Smooth muscle cell (in vitro differentiated cells): ENCODE results near the gene TPP1. TPM values are rescaled to one million over a fixed set of nuclear protein-coding genes. Genes with fewer than 3 reads are reported as not detected.

Experiments used
- DNase-seq: peaks from one replicate; lab custom pipeline; 2025; ENCODE audit not compliant: unreplicated experiment; lab: John Stamatoyannopoulos, UW
- H2AFZ ChIP-seq: fragments of 200-600 bp; sonication (generic); 2 replicates; pipeline ENCODE4 v1.6.0; 2016; ENCODE audit warnings: antibody characterized with exemption, low read depth, mild to moderate bottlenecking
- H3F3A ChIP-seq: fragments of 200-600 bp; sonication (generic); 2 replicates; pipeline ENCODE4 v1.6.0; 2017; ENCODE audit warnings: antibody characterized with exemption, low read depth
- H3K27ac ChIP-seq: fragments of 200-600 bp; sonication (generic); 2 replicates; pipeline ENCODE4 v1.5.1; 2016; ENCODE audit warnings: low read depth, mild to moderate bottlenecking
- H3K27me3 ChIP-seq: fragments of 200-600 bp; sonication (generic); 2 replicates; pipeline ENCODE4 v1.6.1; 2016; ENCODE audit warnings: low read depth, mild to moderate bottlenecking
- H3K36me3 ChIP-seq: fragments of 200-600 bp; sonication (generic); 2 replicates; pipeline ENCODE4 v1.5.1; 2016; ENCODE audit warnings: low read depth
- H3K4me1 ChIP-seq: fragments of 200-600 bp; sonication (generic); 2 replicates; pipeline ENCODE4 v1.5.1; 2016; ENCODE audit warnings: low read depth
- H3K4me2 ChIP-seq: fragments of 200-600 bp; sonication (generic); 2 replicates; pipeline ENCODE4 v1.6.0; 2016; ENCODE audit warnings: mild to moderate bottlenecking
- H3K4me3 ChIP-seq: fragments of 200-600 bp; sonication (generic); 2 replicates; pipeline ENCODE4 v1.5.1; 2016; ENCODE audit warnings: mild to moderate bottlenecking
- H3K79me2 ChIP-seq: fragments of 200-600 bp; sonication (generic); 2 replicates; pipeline ENCODE4 v1.6.0; 2016; ENCODE audit warnings: low read depth, mild to moderate bottlenecking
- H3K9ac ChIP-seq: fragments of 200-600 bp; sonication (generic); 2 replicates; pipeline ENCODE4 v1.6.0; 2016; ENCODE audit warnings: low read depth
- H3K9me3 ChIP-seq: fragments of 200-600 bp; sonication (generic); replicated peaks from 2 replicates; pipeline ENCODE4 v1.5.1; 2016; ENCODE audit warnings: low read depth
- H4K20me1 ChIP-seq: fragments of 200-600 bp; sonication (generic); 2 replicates; pipeline ENCODE4 v1.6.0; 2016; ENCODE audit warnings: low read depth
- WGBS: methylation state at CpG from one replicate; pipeline ENCODE4 v1.1.7; 2016; ENCODE audit warnings: low lambda C conversion rate; 5-methylcytosine and 5-hydroxymethylcytosine counted together
- polyA plus RNA-seq: library from polyadenylated mRNA; unstranded; fragments of >200 nt; fragmentation: Nextera tagmentation; extraction: Ambion mirVana; gene quantifications from 2 replicates; pipeline ENCODE4 v1.2.1, GENCODE V29; 2016
- total RNA-seq: library from RNA; depleted of rRNA; stranded (reverse); fragments of >200 nt; gene quantifications from 2 replicates; pipeline ENCODE4 v1.2.3, GENCODE V29; 2014
- TF ChIP-seq, protein P1 (sequence below): fragments of 200-600 bp; sonication (generic); IDR thresholded peaks from 2 replicates; pipeline ENCODE4 v1.5.1; 2017; ENCODE audit warnings: borderline replicate concordance, mild to moderate bottlenecking, antibody characterized with exemption; ENCODE audit not compliant: insufficient read depth, poor library complexity, severe bottlenecking

TPP1 gene
- total and polyA plus RNA-seq, 2 experiments from 2014 or later = 37.3 to 55.4 TPM

DNA sequence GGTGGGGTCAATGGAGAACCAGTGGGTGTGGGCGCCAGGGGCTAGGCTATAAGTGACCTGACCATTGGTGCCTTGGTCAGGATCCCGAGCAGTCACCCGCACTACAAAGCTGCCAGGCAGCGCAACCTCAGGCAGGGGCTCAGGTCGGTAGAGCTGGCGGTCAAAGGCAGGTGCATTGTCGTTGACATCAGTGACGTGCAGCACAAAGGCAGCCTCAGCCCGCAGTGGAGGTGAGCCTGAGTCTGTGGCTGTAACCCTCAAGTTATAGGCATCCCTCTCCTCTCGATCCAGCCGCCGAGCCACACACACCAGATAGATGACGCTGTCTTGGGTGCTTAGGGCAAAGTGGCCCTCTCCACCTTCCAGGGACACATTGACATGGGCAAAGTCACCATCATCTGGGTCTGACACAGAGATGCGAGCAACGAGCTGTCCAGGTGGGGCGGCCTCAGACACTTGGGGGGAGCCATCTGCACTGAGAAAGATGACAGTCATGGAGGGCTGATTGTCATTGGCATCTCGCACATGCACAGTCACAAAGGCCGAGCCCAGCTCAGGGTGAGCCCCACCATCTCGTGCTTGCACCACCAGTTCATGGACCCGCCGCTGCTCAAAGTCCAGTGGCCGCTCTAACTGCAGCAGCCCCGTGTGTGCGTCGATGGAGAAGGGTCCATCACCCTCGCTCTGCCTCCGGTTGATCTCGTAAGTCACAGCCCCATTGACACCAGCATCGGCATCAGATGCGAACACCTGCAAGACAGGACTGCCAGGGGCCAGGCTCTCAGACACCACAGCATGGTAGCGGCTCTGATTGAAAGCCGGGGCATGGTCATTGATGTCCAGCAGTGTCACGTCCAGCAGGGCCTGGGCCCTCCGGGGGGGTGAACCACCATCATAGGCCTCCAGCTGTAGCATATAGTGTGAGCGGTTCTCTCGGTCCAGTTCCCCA is 21.1 kb upstream of the TPP1 start:
- 97% methylated on average over 33 of the region's 36 CpGs for WGBS
- no peak for DNase-seq
- H3K27ac ChIP-seq = no peak overlapping the region
- no peak overlapping the region for H3K9ac ChIP-seq
- peaks cover 31% of the 10 kb centered on the region for H3K79me2 ChIP-seq
- no peaks in the 10 kb centered on the region for H3K9me3 ChIP-seq
- H3K36me3 ChIP-seq = no peaks in the 10 kb centered on the region
- no peak overlapping the region for H2AFZ ChIP-seq
- TF ChIP-seq, protein P1, sequence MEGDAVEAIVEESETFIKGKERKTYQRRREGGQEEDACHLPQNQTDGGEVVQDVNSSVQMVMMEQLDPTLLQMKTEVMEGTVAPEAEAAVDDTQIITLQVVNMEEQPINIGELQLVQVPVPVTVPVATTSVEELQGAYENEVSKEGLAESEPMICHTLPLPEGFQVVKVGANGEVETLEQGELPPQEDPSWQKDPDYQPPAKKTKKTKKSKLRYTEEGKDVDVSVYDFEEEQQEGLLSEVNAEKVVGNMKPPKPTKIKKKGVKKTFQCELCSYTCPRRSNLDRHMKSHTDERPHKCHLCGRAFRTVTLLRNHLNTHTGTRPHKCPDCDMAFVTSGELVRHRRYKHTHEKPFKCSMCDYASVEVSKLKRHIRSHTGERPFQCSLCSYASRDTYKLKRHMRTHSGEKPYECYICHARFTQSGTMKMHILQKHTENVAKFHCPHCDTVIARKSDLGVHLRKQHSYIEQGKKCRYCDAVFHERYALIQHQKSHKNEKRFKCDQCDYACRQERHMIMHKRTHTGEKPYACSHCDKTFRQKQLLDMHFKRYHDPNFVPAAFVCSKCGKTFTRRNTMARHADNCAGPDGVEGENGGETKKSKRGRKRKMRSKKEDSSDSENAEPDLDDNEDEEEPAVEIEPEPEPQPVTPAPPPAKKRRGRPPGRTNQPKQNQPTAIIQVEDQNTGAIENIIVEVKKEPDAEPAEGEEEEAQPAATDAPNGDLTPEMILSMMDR = no peak
- no peaks in the 10 kb centered on the region for H3K27me3 ChIP-seq
- H3K4me2 ChIP-seq = no peak overlapping the region
- H3K4me3 ChIP-seq = no peak overlapping the region
- no peaks in the 10 kb centered on the region for H3F3A ChIP-seq
- H4K20me1 ChIP-seq = peaks cover 67% of the 10 kb centered on the region
- no peaks in the 10 kb centered on the region for H3K4me1 ChIP-seq

DNA sequence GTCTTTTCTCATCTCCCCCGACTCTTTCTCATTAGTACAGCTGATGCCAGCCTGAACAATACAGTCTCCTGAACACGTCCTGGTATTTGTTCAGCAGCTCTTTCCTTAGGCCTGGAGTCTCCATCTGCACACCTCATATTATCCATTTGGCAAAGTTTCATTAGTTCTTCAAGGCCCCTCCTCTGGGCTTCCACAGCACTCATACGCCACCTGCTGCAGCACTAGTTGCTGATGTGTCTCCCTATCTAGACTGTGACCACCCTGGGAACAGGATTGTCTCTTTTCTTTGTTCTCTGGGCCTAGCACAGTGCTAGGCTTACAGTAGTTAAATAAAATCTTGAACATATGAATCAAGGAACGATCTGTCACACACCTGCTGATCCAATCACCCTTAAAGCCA is 19.2 kb upstream of the TPP1 start:
- H4K20me1 ChIP-seq = peaks cover 61% of the 10 kb centered on the region
- no peak overlapping the region for H3K4me2 ChIP-seq
- 90% methylated on average over 4 of the region's 4 CpGs for WGBS
- no peaks in the 10 kb centered on the region for H3K9me3 ChIP-seq
- no peaks in the 10 kb centered on the region for H3K4me1 ChIP-seq
- DNase-seq = no peak
- H3K79me2 ChIP-seq = peaks cover 15% of the 10 kb centered on the region
- H2AFZ ChIP-seq = no peak overlapping the region
- no peak overlapping the region for H3K9ac ChIP-seq
- H3K27me3 ChIP-seq = no peaks in the 10 kb centered on the region
- H3F3A ChIP-seq = no peaks in the 10 kb centered on the region
- no peak overlapping the region for H3K27ac ChIP-seq
- H3K36me3 ChIP-seq = no peaks in the 10 kb centered on the region
- H3K4me3 ChIP-seq = no peak overlapping the region
- TF ChIP-seq, protein P1 = no peak

DNA sequence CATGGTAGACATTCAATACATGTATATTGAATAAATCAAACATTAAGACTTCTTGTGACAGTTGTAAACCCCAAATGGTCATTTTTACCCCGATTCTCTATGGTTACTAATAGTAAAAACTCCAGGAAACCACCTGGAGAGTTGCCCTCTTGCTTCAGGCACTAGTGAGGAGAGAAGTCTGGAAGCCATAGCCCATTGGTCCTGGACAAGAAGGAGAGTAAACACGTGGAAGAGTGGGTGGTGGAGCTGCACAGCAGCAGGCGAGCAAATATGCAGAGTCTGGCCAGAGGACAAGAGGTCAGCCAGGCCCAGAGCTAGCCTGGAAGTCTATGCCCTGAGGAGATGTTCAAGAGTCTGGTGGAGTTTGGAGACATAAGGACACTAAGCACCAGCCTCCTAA is 18.6 kb upstream of the TPP1 start:
- no peak for DNase-seq
- Histone ChIP-seq H3K27ac (no peak overlapping the region), H2AFZ (no peak overlapping the region), H4K20me1 (peaks cover 59% of the 10 kb centered on the region), H3K9ac (no peak overlapping the region), H3K79me2 (peaks cover 15% of the 10 kb centered on the region), H3F3A (no peaks in the 10 kb centered on the region), H3K4me1 (no peaks in the 10 kb centered on the region), H3K4me3 (no peak overlapping the region), H3K9me3 (no peaks in the 10 kb centered on the region), H3K4me2 (no peak overlapping the region), H3K27me3 (no peaks in the 10 kb centered on the region), H3K36me3 (no peaks in the 10 kb centered on the region)
- TF ChIP-seq, protein P1 = no peak
- 53% methylated on average over 3 of the region's 3 CpGs for WGBS

DNA sequence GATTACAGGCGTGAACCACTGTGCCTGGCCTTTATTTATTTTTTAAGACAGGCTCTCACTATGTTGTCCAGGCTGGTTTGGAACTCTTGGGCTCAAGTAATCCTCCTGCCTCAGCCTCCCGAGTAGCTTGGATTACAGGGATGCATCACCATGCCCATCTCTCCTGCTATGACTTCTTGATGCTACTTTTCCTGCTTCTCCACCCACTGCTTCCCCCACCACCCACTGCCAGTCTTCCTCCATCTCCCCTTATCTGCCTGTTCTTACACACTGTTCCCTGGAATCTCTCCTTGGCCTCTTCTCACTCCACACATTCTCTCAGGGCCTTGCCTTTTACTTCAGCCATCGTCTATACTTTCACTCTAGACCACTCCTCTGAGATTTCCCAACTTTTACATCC is 17.3 kb upstream of the TPP1 start:
- Histone ChIP-seq H4K20me1 (peaks cover 50% of the 10 kb centered on the region), H3K9ac (no peak overlapping the region), H2AFZ (no peak overlapping the region), H3F3A (no peaks in the 10 kb centered on the region), H3K27me3 (no peaks in the 10 kb centered on the region), H3K9me3 (no peaks in the 10 kb centered on the region), H3K4me3 (no peak overlapping the region), H3K4me1 (no peaks in the 10 kb centered on the region), H3K79me2 (peaks cover 15% of the 10 kb centered on the region), H3K4me2 (no peak overlapping the region), H3K36me3 (no peaks in the 10 kb centered on the region), H3K27ac (no peak overlapping the region)
- 70% methylated on average over 3 of the region's 3 CpGs for WGBS
- TF ChIP-seq, protein P1 = no peak
- DNase-seq = no peak
